ENCODE measurements around the gene RAPGEF4.
A peak's percentile ranks its signal among the peaks of the same experiment; 100 is the strongest.

RAPGEF4 gene

DNA sequence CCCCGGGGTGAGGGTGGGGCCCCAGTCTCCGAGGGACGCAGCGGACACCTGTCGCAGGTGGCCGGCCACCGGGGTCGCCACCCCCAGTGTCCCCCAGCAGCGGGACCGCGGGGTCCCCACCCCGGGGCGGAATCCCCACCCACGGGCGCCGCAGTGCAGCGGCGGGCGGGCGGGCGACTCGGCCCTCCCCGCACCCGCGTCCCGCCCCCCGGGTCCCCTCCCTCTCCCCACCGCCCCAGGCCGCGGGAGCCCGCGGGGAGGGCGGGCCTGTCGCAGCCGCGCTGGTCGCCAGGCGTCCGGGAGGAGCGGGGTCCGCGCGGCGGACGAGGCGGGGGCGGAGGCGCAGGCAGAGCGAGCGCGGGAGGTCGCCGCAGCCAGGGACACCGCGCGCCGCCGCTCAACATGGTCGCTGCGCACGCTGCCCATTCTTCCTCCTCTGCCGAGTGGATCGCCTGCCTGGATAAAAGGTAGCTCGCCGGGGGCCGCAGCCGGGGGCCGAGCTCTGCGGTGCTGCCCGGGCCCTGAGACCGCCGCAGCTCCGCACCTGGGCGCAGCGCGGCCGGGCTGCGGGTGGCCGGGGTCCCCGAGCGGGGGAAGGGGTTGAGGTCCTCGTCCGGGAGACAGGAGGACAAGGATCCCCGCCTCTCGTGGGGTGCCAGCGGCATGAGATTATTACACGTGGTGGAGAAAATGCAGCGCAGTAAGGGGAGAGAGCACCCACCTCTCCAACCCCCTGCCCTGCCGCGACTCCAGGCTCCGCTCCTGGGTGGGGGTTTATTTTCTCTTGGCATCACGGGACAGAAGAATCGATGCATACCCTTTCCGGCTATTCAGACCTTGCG lies at the start of gene RAPGEF4:
RAPGEF4 (plus strand) TSS at position 264 of the 842 bp plus-strand sequence; CDS start at position 403, 139 bp downstream.
- TF ChIP-seq, protein P1, sequence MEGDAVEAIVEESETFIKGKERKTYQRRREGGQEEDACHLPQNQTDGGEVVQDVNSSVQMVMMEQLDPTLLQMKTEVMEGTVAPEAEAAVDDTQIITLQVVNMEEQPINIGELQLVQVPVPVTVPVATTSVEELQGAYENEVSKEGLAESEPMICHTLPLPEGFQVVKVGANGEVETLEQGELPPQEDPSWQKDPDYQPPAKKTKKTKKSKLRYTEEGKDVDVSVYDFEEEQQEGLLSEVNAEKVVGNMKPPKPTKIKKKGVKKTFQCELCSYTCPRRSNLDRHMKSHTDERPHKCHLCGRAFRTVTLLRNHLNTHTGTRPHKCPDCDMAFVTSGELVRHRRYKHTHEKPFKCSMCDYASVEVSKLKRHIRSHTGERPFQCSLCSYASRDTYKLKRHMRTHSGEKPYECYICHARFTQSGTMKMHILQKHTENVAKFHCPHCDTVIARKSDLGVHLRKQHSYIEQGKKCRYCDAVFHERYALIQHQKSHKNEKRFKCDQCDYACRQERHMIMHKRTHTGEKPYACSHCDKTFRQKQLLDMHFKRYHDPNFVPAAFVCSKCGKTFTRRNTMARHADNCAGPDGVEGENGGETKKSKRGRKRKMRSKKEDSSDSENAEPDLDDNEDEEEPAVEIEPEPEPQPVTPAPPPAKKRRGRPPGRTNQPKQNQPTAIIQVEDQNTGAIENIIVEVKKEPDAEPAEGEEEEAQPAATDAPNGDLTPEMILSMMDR (IDR thresholded peaks at IDR 0.05; ENCODE audit: low read depth, low read length) = no peak
- DNase-seq (ENCODE audit: extremely low read depth, low read depth) = no peak

GRCh38 chr2:172693037-172693436 lies 42.6 kb upstream of the RAPGEF4 start:
- TF ChIP-seq, protein P1 (IDR thresholded peaks at IDR 0.05; ENCODE audit: low read depth, low read length) = no peak
- peak; percentile 94 for DNase-seq (ENCODE audit: extremely low read depth, low read depth)

- no peak for DNase-seq (ENCODE audit: extremely low read depth, low read depth)
- TF ChIP-seq, protein P1 (IDR thresholded peaks at IDR 0.05; ENCODE audit: low read depth, low read length) = no peak
Observed at GRCh38 chr2:172693529-172694455, 41.9 kb upstream of the RAPGEF4 start.

DNA sequence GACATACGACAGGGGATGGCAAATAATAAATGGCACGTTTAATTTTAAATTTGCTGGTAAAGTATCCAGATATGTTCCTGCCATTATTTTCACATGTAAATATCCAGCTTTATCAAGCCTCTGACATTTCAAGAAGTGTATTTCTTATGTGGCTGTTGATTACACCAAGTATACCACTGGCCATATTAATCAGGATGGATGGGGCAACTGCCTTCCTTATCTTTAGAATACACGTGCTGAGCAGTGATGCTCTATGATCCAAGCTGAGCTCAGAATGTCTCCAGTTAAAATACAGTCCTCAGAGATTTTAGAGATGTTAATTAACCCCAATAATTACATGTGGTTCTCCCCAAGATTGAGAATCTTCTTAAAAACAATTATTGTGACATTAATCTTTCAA lies 38.3 kb upstream of the RAPGEF4 start:
- no peak for DNase-seq (ENCODE audit: extremely low read depth, low read depth)
- TF ChIP-seq, protein P1 (IDR thresholded peaks at IDR 0.05; ENCODE audit: low read depth, low read length) = no peak

GRCh38 chr2:172698041-172698863 lies 37.4 kb upstream of the RAPGEF4 start:
- TF ChIP-seq, protein P1 (IDR thresholded peaks at IDR 0.05; ENCODE audit: low read depth, low read length) = no peak
- DNase-seq (ENCODE audit: extremely low read depth, low read depth) = no peak

DNA sequence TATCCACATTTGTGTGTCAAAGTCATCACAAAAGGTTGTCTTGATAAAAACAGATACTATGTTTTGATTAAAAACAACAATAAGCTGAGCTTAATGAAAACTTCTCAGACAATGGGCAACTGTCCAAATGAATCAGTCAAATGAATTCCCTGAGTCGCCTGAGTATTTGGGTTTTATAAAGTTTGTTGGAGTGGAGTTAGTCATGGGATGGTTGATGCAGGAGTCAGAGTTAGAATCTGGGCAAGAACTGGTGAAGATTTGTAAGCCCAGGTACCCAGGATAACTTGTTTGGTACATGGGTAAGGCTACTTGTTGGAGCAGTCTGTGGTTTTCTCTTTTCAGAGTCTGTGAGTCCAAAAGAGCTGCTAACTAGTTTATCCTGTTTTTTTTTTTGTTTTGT lies 34.4 kb upstream of the RAPGEF4 start:
- TF ChIP-seq, protein P1 (IDR thresholded peaks at IDR 0.05; ENCODE audit: low read depth, low read length) = no peak
- no peak for DNase-seq (ENCODE audit: extremely low read depth, low read depth)

All from AG09319 (cell line).